Large intestine (tissue), 3 donors: ENCODE measurements around the gene RAB1A. TPM values are rescaled to one million over a fixed set of nuclear protein-coding genes. Genes with fewer than 3 reads are reported as not detected.

Experiments used
- DNase-seq, 2 donors: peaks; one replicate each; pipeline versions ENCODE4 v3.0.0 to v3.0.0-alpha.2; 2013
- H3K27ac ChIP-seq: one replicate; pipeline ENCODE4 v1.5.1; 2013; ENCODE audit warnings: low read length
- H3K27me3 ChIP-seq: 2 replicates; pipeline ENCODE4 v1.6.1; 2013; ENCODE audit warnings: low read length; ENCODE audit not compliant: control insufficient read depth, insufficient read depth
- H3K36me3 ChIP-seq: 2 replicates; pipeline ENCODE4 v1.6.1; 2013; ENCODE audit warnings: low read length; ENCODE audit not compliant: control insufficient read depth, insufficient read depth
- H3K4me1 ChIP-seq: one replicate; pipeline ENCODE4 v1.6.1; 2013; ENCODE audit warnings: low read length; ENCODE audit not compliant: control insufficient read depth, insufficient read depth
- H3K4me3 ChIP-seq: one replicate; pipeline ENCODE4 v1.5.1; 2013; ENCODE audit warnings: low read length
- H3K9me3 ChIP-seq: one replicate; pipeline ENCODE4 v1.6.1; 2013; ENCODE audit warnings: mild to moderate bottlenecking, low read depth, low read length, moderate library complexity; ENCODE audit not compliant: control insufficient read depth
- WGBS: methylation state at CpG from one replicate; pipeline ENCODE4 v1.1.5; 2013; ENCODE audit warnings: low lambda C conversion rate; ENCODE audit not compliant: insufficient coverage; 5-methylcytosine and 5-hydroxymethylcytosine counted together
- polyA plus RNA-seq: library from polyadenylated mRNA; unstranded; fragments of 120-200 nt; gene quantifications from one replicate; pipeline ENCODE4 v1.2.1, GENCODE V29; 2013

Gene RAB1A
- polyA plus RNA-seq, 1 donor: 242 TPM

- H3K27ac ChIP-seq: no peak overlapping the region
- H3K36me3 ChIP-seq: no peaks in the 10 kb centered on the region
- no CpG with 5 or more reads among the region's 1 CpG for WGBS
- H3K4me3 ChIP-seq: no peak overlapping the region
- H3K9me3 ChIP-seq: no peaks in the 10 kb centered on the region
- no peaks in the 10 kb centered on the region for H3K27me3 ChIP-seq
- H3K4me1 ChIP-seq: peaks cover 10% of the 10 kb centered on the region
- DNase-seq: no peak
Measured at GRCh38 chr2:65053199-65053598, 76.7 kb downstream of the RAB1A start.

GRCh38 chr2:65050931-65051330 is 79.0 kb downstream of the RAB1A start:
- peaks cover 6% of the 10 kb centered on the region for H3K4me1 ChIP-seq
- no peak for DNase-seq
- H3K27ac ChIP-seq: no peak overlapping the region
- H3K4me3 ChIP-seq: no peak overlapping the region
- H3K27me3 ChIP-seq: no peaks in the 10 kb centered on the region
- no peaks in the 10 kb centered on the region for H3K9me3 ChIP-seq
- no CpG with 5 or more reads among the region's 3 CpGs for WGBS
- no peaks in the 10 kb centered on the region for H3K36me3 ChIP-seq

- DNase-seq: no peak
- H3K36me3 ChIP-seq: no peaks in the 10 kb centered on the region
- H3K27ac ChIP-seq: no peak overlapping the region
- no peaks in the 10 kb centered on the region for H3K4me1 ChIP-seq
- no peaks in the 10 kb centered on the region for H3K9me3 ChIP-seq
- WGBS: no CpG with 5 or more reads among the region's 1 CpG
- H3K27me3 ChIP-seq: no peaks in the 10 kb centered on the region
- no peak overlapping the region for H3K4me3 ChIP-seq
Measured at GRCh38 chr2:65049010-65049639, 80.8 kb downstream of the RAB1A start.

GRCh38 chr2:65046633-65047407 is 83.1 kb downstream of the RAB1A start:
- no peak overlapping the region for H3K27ac ChIP-seq

GRCh38 chr2:65045651-65046050 is 84.3 kb downstream of the RAB1A start:
- no CpG with 5 or more reads among the region's 10 CpGs for WGBS

More at GRCh38 chr2:65046633-65047407, 83.1 kb downstream of the RAB1A start:
- Histone ChIP-seq H3K36me3 (no peaks in the 10 kb centered on the region), H3K4me1 (no peaks in the 10 kb centered on the region), H3K9me3 (peaks cover 2% of the 10 kb centered on the region), H3K27me3 (no peaks in the 10 kb centered on the region), H3K4me3 (no peak overlapping the region)
- DNase-seq: no peak
- no CpG with 5 or more reads among the region's 11 CpGs for WGBS

GRCh38 chr2:65044097-65044735 is 85.7 kb downstream of the RAB1A start:
- no peak overlapping the region for H3K4me3 ChIP-seq
- H3K4me1 ChIP-seq: no peaks in the 10 kb centered on the region
- no peak overlapping the region for H3K27ac ChIP-seq
- no peaks in the 10 kb centered on the region for H3K36me3 ChIP-seq
- no peaks in the 10 kb centered on the region for H3K27me3 ChIP-seq
- no peak for DNase-seq
- WGBS: 40% methylated on average over 2 of the region's 7 CpGs
- peaks cover 2% of the 10 kb centered on the region for H3K9me3 ChIP-seq

More at GRCh38 chr2:65045651-65046050, 84.3 kb downstream of the RAB1A start:
- Histone ChIP-seq H3K36me3 (no peaks in the 10 kb centered on the region), H3K9me3 (peaks cover 2% of the 10 kb centered on the region), H3K4me3 (no peak overlapping the region), H3K4me1 (no peaks in the 10 kb centered on the region), H3K27ac (no peak overlapping the region), H3K27me3 (no peaks in the 10 kb centered on the region)
- DNase-seq: no peak

GRCh38 chr2:65043001-65043400 is 86.9 kb downstream of the RAB1A start:
- Histone ChIP-seq H3K4me1 (no peaks in the 10 kb centered on the region), H3K9me3 (peaks cover 2% of the 10 kb centered on the region), H3K36me3 (no peaks in the 10 kb centered on the region), H3K4me3 (no peak overlapping the region), H3K27ac (no peak overlapping the region), H3K27me3 (no peaks in the 10 kb centered on the region)
- no CpG with 5 or more reads among the region's 2 CpGs for WGBS
- no peak for DNase-seq

- DNase-seq: peak; percentile 64 to 71
- Histone ChIP-seq H3K27ac (no peak overlapping the region), H3K4me1 (no peaks in the 10 kb centered on the region), H3K4me3 (no peak overlapping the region), H3K9me3 (peaks cover 2% of the 10 kb centered on the region), H3K36me3 (no peaks in the 10 kb centered on the region), H3K27me3 (no peaks in the 10 kb centered on the region)
- 90% methylated on average over 2 of the region's 13 CpGs for WGBS
Measured at GRCh38 chr2:65040400-65041261, 89.3 kb downstream of the RAB1A start.

GRCh38 chr2:65039640-65040039 is 90.3 kb downstream of the RAB1A start:
- no peak overlapping the region for H3K27ac ChIP-seq
- H3K4me3 ChIP-seq: no peak overlapping the region
- no CpG with 5 or more reads among the region's 3 CpGs for WGBS
- H3K27me3 ChIP-seq: no peaks in the 10 kb centered on the region
- DNase-seq: no peak
- H3K36me3 ChIP-seq: no peaks in the 10 kb centered on the region
- no peaks in the 10 kb centered on the region for H3K4me1 ChIP-seq
- H3K9me3 ChIP-seq: peaks cover 2% of the 10 kb centered on the region

GRCh38 chr2:65037178-65037577 is 92.7 kb downstream of the RAB1A start:
- no peak overlapping the region for H3K27ac ChIP-seq
- no peaks in the 10 kb centered on the region for H3K9me3 ChIP-seq
- no peak for DNase-seq
- no peak overlapping the region for H3K4me3 ChIP-seq
- H3K4me1 ChIP-seq: peaks cover 5% of the 10 kb centered on the region
- 71% methylated on average over 1 of the region's 3 CpGs for WGBS
- no peaks in the 10 kb centered on the region for H3K27me3 ChIP-seq
- H3K36me3 ChIP-seq: no peaks in the 10 kb centered on the region
